Panc1 (cell line): Measurements from ENCODE around the gene DLGAP1.

Experiments used
- POLR2AphosphoS5 ChIP-seq: IDR thresholded peaks from 2 replicates; pipeline ENCODE4 v1.6.1; 2012; ENCODE audit warnings: mild to moderate bottlenecking, low read depth, low read length, moderate library complexity
- TCF7L2 ChIP-seq: IDR thresholded peaks from 2 replicates; pipeline ENCODE4 v1.6.1; 2011; ENCODE audit warnings: mild to moderate bottlenecking, low read depth, low read length, inconsistent platforms
- TF ChIP-seq, protein P1 (sequence below): fragments of 450-650 bp; IDR thresholded peaks from 2 replicates; pipeline ENCODE4 v1.5.1; 2017; ENCODE audit warnings: mild to moderate bottlenecking

DNA sequence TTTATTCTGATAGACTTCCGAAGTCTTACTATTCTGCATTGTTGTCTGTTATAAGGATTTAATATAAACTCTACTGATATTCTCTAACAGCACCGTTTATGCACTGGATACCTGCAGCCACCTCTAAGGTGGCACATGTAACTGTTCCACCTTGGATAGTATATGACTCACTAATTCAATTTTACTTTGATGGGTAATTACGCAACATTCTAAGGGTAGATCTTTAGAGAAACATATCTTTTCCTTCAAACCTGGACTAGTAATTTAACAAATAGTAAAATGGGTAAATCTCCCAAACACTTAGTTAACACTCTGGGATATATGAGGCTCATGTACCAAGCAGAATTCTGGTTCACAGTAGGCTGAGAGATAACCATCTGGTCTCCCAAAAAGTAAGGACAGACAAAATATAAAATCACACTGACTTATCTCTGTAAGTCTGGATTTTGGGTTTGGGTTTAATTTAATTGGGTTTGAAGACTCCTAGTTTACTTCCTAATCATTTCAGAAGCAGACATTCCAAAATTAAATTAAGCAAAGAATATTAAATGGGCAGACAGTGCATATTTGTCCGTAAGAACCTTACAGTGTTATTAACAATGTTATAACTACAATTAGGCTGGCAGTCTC, 590.3 kb downstream of the DLGAP1 start:
- TF ChIP-seq, protein P1, sequence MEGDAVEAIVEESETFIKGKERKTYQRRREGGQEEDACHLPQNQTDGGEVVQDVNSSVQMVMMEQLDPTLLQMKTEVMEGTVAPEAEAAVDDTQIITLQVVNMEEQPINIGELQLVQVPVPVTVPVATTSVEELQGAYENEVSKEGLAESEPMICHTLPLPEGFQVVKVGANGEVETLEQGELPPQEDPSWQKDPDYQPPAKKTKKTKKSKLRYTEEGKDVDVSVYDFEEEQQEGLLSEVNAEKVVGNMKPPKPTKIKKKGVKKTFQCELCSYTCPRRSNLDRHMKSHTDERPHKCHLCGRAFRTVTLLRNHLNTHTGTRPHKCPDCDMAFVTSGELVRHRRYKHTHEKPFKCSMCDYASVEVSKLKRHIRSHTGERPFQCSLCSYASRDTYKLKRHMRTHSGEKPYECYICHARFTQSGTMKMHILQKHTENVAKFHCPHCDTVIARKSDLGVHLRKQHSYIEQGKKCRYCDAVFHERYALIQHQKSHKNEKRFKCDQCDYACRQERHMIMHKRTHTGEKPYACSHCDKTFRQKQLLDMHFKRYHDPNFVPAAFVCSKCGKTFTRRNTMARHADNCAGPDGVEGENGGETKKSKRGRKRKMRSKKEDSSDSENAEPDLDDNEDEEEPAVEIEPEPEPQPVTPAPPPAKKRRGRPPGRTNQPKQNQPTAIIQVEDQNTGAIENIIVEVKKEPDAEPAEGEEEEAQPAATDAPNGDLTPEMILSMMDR, result no peak
- TF ChIP-seq TCF7L2 (no peak), POLR2AphosphoS5 (no peak)
